ENCODE measurements around the gene TCTN1.
"Not testable (repeated sequence)": the region's sequence is repeated elsewhere in the genome, so short reads cannot be mapped to it uniquely, and the experiment has no call there.

TCTN1 gene

DNA sequence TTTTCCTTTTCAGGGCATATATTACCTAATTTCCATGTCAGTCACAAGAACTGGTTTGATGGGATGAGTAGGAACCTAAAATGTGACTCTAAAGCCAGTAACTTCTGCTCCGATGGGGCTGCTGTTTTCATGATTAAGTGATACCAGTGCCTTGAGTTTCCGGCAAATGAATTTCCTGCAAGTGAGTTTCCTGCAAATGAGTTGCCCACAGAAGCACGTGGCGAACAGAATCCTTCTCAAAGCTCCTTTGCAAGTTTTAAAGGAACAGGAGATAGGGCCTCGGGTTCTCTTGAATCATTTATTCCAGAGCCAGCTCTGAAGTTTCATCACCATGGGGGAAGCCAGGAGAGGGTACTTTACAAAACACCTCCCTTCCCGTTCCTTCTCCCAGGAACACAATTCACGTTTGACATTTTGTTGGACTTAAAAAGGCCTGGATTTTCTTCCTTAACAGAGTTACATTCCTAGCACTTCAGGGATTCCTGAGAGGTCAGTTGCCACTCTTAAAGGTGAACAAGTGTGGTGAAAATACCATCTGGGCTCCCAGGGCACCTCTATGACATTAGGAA, 28.6 kb upstream of the TCTN1 start:
- DNase-seq (ENCODE audit: low read depth in 2 of 2) = no peak

DNA sequence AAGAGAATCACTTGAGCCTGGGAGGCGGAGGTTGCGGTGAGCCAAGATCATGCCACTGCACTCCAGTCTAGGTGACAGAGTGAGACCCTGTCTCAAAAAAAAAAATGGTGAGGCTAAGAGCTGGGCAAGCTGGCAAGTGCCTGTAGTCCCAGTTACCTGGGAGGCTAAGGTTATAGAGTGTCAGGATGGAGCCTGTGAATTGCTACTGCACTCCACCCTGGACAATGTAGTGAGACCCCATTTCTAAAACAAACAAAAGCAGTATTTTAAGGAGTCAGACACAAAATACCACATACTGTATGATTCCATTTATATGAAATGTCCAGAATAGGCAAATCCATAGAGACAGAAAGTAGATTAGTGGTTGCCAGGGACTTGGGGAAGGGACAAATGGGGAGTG, 26.8 kb upstream of the TCTN1 start:
- DNase-seq (ENCODE audit: low read depth in 2 of 2) = not testable (repeated sequence)

DNA sequence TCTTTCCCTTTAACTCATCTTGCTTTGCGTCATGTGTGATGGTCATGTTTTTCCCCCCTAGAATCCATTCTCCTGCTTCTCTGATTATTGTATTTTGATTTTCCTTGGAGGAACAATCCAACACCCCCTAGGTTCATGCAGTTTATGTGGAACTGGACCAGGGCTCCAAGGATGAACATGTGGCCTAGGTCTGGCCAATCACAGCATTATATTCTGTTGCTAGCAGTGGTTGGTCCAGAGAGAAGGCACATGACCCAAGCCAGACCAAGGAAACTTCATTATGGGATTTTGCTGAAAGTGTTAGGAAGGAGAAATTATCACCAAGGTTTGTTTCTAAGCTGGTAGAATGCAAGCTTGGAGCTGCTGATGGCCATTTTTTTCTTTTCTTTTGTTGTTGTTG, 23.9 kb upstream of the TCTN1 start:
- no peak for DNase-seq (ENCODE audit: low read depth in 2 of 2)

DNA sequence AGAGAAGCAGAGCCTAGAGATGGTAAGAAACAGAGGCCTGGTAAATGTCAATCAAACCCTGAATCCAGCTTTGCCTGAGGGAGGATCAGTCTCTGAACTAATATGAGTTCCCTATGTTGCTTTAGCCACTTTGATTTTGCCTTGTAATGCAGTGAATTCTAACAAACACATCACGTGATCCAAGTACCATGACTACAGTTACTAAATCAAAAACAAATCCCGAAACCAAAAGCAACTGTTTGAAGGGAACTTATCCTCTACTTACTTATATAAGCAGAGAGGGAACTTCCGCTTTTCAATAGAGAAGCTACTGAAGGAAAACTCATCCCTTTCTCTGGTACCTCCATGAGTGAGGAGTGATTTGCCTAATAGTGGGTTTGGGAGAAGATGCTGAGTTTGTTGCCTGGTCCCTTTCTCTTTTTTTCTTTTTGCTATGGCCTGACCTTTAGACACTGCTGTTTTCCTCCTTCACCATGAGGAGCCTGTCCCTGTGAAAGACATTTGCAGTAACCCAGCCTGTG, 23.1 kb upstream of the TCTN1 start:
- no peak for DNase-seq (ENCODE audit: low read depth in 2 of 2)

DNA sequence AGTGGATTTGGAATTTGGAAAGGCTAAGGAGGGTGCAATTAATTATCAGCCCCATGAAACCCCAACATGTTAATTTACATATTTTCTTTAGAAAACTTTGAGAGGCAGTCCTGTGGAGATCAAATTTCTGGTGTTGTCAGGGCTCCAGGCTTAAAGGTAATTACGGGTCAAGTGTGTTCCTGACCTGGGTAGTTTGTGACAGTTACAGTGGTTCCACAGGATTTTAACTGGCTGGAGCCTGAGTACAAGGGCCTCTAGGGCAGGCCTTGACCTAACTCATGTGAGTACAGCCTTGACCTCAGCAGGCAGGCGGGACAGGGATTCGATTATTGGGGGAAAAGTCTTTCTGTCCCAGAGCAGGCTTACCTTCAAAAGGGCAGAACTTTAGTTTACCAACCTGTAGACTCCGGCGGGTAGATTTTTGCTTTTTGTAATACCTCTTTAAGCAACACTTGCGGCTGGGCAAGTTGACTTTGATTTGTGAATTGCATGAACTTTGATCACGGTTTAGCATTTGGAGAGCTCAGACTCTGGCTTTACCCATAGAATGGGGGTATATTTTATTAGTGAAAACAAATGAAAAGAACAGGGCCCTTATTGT, 22.4 kb upstream of the TCTN1 start:
- DNase-seq (ENCODE audit: low read depth in 2 of 2) = no peak

DNA sequence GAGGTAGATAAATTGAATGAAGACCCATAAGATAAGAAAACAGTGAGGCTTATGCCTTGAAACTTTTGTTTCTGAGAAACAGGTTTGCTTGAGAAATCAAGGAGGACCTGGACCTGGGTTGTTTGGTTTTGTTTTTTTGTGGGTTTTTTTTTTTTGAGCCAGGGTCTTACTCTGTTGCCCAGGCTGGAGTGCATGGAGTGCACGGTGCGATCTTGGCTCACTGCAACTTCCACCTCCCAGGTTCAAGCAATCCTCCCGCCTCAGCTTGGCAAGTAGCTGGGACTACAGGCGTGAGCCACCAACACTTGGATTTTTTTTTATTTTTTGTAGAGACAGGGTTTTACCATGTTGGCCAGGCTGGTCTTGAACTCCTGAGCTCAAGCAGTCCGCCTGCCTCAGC, 21.9 kb upstream of the TCTN1 start:
- no peak for DNase-seq (ENCODE audit: low read depth in 2 of 2)

DNA sequence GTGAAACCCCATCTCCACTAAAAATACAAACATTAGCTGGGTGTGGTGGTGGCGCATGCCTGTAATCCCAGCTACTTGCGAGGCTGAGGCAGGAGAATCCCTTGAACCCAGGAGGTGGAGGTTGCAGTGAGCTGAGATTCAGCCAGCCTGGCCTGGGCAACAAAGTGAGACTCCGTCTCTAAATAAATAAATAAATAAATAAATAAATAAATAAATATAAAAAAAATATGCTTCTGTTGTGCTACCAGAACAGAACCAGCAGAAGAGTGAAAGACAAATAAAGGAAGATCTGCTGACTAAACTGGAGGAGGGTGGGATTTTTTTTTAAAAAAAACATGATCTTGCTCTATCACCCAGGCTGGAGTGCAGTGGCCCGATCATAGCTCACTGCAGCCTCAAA, 21.0 kb upstream of the TCTN1 start:
- DNase-seq (ENCODE audit: low read depth in 2 of 2) = not testable (repeated sequence)

DNA sequence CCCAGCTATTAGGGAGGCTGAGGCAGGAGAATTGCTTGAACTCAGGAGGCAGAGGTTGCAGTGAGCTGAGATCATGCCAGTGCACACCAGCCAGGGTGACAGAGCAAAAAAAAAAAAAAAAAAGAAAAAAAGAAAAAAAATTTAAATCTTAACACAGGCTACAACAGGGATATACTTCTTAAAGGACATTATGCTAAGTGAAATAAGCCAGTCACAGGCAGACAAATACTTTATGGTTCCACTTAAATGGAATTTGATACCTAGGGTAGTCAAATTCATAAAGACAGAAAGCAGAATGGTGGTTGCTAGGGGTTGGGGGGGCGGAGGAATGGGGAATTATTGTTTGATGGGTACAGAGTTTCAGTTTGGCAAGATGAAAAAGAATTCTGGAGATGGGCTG, 16.0 kb upstream of the TCTN1 start:
- no peak for DNase-seq (ENCODE audit: low read depth in 2 of 2)

DNA sequence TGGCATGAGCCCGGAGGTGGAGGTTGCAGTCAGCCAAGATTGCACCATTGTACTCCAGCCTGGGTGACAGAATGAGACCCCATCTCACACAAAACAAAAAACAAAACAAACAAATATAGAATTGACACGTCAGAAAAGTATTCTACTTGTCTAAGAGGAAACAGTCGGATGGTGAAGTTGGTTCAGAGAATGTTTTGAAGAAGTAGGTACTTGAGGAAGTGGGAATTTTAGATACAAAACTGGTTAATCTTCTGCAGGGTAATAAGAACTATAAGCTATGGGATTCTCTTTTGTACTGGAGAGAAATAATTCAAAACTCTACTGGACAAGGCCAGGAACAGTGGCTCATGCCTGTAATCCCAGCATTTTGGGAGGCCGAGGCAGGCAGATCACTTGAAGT, 14.6 kb upstream of the TCTN1 start:
- DNase-seq (ENCODE audit: low read depth in 2 of 2) = no peak

DNA sequence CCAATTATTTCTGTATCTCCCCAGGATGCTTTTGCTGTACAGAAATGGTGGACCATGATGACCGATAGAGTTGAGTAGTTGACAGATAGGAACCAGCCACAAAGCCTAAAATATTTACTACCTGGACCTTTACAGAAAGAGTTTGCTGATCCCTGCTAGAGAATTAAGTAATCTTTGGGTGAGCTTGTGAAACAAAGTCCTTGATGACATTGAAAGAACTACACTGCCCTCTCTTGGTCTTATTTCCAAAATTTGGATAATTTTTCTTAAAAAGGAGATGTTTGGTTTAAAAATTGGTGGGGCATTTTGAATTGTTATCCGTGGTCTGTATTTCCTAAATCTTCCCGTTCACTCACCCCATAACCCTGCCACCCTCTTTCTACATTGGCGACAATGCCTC, 13.7 kb upstream of the TCTN1 start:
- no peak for DNase-seq (ENCODE audit: low read depth in 2 of 2)

DNA sequence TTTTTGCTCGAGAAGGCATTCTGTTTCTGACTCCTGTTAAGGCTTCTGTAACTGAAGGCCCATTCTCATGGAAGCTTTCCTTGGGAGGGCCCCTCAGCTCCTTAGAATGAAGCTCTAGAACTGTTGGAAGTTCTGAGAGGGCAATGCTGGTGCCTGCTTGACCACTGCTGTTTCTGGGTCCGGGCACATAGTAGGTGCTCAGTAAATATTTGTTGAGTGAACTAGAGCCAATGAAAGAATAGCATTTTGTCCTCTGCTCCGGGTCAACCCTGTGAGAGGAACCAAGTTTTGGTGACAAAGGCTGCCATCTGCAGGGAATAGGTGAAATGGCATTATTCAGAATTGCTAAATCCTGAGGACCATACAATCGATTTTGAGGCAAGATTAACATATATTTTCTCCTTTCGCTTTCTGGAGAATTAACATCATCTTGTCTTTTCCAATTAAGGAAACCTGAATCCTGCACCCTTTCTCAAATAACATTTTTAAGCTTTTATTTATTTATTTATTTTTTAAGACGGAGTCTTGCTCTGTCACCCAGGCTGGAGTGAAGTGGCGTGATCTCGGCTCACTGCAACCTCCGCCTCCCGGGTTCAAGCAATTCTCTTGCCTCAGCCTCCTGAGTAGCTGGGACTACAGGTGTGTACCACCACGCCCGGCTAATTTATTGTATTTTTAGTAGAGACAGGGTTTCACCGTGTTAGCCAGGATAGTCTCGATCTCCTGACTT, 11.7 kb upstream of the TCTN1 start:
- not testable (repeated sequence) for DNase-seq (ENCODE audit: low read depth in 2 of 2)

DNA sequence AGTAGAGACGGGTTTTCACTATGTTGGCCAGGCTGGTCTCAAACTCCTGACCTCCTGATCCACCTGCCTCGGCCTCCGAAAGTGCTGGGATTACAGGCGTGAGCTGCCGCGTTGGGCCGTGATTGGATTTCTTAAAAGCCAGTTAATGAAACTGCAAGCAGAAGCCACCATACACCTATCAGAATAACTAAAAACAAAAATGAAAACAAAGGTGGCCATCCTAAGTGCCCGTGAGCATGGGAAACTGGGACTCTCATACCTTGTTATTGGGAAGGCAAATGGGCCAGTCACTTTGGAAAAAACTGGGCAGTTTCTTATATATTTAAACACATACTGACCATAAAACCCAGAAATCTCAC, 7.7 kb upstream of the TCTN1 start:
- no peak for DNase-seq (ENCODE audit: low read depth in 2 of 2)

DNA sequence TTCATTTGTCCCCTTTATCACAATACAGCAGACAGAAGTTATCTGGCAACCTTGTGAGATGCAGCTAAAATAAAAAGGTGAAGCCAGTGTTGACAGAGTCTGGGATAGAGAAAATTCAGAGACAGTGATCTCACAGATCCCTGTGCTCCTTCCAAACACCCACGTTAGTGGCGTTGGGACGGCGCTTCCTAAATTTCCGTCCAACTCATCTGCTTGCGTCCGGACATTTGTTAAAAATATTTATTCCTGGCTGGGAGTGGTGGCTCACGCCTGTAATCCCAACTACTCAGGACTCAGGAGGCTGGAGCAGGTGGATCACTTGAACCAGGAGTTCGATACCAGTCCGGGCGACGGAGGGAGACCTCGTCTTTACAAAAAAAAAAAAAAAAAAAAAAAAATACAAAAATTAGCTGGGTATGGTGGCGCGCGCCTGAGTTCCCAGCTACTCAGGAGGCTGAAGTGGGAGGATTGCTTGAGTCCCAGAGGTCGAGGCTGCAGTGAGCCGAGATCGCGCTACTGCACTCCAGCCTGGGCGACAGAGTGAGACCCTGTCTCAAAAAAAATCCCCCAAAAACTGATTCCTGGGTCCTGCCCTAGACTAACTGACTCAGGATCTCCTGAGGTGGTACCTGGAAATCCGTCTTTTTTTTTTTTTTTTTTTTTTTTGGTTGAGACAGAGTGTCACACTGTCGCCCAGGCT, 708 bp upstream of the TCTN1 start:
- DNase-seq (ENCODE audit: low read depth in 2 of 2) = no peak

DNA sequence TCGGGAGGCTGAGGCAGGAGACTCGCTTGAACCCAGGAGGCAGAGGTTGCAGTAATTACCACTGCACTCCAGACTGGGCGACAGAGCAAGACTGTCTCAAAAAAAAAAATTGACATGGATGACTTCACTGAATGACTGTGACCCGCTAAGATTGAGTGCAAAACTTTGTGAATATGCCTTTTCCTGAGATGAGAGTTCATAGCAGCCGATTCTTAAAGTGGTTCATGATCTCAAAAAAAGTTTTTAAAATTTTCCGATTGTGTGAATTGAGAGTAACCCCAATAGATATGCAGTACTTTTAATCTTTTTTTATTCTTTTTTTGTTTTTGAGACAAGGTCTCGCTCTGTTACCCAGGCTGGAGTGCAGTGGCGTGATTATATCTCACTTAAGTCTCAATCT, 1.2 kb downstream of the TCTN1 start:
- DNase-seq (ENCODE audit: low read depth in 2 of 2) = no peak

DNA sequence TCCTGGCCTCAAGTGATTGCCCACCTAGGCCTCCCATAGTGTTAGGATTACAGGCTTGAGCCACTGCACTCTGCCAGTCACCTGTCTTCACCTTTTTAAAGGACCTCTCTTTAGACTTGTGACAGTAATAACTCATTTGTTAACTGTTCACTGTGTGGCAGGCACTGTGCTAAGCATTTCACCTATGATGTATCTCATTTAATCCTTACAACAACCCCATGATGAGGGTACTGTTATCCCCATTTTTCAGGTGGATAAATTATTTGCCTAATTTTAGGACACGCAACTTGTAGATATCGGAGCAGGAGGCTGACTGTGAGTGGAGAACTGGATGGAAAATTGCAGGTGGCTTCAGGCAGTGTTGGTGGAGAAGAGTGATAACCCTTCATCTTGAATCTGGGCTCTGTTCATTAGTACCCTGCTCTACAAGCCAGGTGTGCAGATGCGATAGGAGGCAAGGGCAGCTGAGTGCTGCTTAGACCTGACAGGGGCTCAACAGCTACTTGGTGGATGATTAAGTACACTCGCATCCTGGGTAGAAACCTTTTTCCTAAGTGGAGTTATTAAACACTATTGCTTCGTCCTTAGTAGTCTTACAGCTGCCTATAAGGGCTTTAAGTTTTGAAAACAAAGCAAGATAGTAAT, 2.7 kb downstream of the TCTN1 start:
- DNase-seq (ENCODE audit: low read depth in 2 of 2) = no peak

DNA sequence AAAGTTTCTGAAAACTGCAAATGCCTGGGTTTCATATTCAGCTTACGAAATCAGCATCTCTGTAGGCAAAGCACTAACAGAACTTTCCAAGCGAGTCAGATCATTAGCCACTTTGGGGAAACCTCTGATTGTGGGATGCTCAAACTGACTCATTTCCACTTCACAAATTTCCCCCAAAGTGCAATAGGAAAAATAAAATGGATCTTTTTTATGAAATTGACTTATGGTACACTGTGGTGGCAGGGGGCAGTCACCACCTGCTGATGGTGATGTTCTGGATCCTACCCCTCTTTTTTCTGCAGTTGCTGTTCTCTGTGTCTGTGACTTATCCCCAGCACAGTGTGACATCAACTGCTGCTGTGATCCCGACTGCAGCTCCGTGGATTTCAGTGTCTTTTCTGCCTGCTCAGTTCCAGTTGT, 5.6 kb downstream of the TCTN1 start:
- DNase-seq (ENCODE audit: low read depth in 2 of 2) = peak; percentile 10 to 13

DNA sequence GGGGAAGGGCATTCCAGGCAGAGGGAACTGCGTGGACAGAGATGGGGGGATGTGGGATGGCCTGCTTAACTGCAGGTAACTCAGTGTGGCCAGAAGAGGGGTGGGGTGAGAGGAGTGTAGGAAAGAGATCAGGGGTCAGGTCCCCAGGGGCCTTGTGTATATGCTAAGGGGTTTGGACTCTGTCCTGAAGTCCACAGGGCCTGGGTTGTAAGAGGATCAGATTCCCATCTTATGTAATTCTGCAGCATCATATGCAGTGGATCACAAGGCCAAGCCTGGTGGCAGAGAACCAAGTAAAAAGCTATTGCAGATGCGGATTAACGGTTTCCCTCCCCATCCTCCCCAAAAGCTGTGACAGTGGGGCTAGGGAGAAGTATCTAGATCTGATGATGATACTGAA, 8.7 kb downstream of the TCTN1 start:
- no peak for DNase-seq (ENCODE audit: low read depth in 2 of 2)

DNA sequence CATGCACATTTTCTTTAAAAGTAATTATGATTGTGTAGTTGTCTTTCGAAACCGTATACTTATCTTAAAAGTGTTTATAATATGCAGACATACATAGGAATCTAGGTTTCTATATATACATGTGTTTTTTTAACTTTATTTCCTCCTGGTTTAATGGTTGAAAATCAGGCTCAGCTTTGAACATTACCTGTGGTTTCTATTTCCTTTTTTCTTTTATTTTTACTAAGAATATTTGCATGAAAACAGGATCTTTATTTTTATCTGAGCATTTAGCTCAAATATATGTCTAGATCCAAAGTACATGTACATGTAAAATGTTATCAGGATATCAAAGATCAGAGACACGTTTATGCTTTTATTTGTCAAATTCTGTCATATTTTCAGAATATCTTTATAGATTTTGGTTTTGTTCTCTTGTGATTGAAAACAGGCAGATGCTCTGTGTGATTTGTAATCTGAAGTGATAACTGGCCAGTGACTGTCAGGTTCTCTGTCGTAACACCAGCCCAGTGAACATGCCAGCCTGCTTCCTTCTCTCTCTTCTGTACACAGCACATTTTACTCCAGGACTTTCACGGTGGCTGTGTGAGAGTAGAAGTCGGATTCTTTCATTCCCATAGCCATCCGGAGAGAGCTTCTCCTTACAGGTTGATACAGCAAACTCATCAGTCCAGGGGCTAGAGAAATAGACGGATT, 13.7 kb downstream of the TCTN1 start:
- DNase-seq (ENCODE audit: low read depth in 2 of 2) = no peak

DNA sequence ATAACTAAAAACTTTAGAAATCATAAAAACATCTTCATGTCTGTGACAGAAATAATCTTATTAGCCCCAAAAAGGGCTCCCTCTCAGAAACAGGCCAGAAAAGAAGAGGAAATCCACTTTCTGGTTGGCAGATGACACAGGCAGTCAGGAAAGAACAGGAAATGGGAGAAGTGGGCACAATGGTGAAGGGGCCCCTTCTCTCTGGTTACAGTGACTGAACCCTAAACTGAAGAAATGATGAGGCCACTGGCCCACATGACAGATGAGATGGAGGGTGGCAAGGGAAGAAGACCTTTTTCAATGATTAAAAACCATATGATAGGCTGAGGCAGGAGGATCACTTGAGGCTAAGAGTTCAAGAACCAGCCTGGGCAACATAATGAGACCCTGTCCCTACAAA, 21.1 kb downstream of the TCTN1 start:
- no peak for DNase-seq (ENCODE audit: low read depth in 2 of 2)

DNA sequence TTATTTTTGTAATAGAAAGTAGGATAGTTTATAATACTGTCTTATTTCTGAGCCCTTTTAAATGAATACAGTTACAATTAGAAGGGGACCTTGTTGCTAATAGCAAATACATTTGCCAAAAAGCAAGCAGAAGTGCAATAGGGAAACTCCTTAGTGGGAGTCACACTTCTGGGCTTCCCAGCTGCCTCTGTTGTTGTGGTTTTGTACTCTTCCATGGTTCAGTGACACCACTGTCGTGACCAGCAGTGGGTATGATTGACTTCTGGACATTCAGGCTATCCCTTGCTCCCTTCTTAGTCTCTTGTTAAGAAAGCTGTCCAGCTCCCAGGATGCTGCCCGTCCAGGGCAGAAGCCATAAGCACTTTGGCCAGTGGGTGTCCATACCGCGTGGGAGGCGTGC, 22.6 kb downstream of the TCTN1 start:
- no peak for DNase-seq (ENCODE audit: low read depth in 2 of 2)

DNA sequence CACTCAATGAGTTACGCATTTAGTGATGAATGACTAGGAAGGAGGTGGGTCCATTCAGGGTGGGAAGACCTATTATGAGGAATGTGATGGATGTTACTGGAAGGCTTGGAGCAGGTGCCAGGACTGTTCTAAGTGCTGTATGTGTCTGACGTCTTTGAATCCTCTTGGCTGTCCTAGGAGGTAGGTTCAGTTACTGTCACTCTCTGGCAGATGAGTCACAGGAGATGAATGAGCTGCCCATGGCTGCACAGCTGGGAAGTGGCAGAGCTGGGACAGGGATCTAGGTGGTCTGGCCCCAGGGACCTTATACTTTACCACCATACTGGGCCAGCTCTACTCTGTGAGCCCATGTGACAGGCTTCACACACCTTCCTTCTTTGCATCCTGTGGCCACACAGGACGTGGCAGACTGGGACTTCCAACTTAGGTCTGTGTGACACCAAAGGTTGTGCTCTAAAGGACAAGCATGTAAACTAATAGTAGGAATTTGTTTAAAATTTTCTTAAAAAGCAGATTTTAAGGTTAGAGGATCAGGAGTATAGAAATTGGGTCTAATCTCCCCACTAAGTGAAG, 24.0 kb downstream of the TCTN1 start:
- DNase-seq (ENCODE audit: low read depth in 2 of 2) = no peak

Measured in stimulated activated CD4-positive, alpha-beta T cell treated with anti-CD3 and anti-CD28 coated beads, Interleukin-15, amount 100 ng/mL, for 48 hours (primary cell).